RPMI7951 (cell line): Measurements from ENCODE around the gene DMWD. TPM values are rescaled to one million over a fixed set of nuclear protein-coding genes. Genes with fewer than 3 reads are reported as not detected.

Experiments
- DNase-seq: peaks from one replicate; pipeline ENCODE4 v3.0.0-alpha.2; 2012; ENCODE audit warnings: low read depth
- total RNA-seq: library from RNA; depleted of rRNA; stranded (reverse); fragments of >200 nt; shearing (Covaris generic); gene quantifications from 2 replicates; pipeline ENCODE4 v1.2.3, GENCODE V29; 2014; rRNA removed

The DMWD gene, protein sequence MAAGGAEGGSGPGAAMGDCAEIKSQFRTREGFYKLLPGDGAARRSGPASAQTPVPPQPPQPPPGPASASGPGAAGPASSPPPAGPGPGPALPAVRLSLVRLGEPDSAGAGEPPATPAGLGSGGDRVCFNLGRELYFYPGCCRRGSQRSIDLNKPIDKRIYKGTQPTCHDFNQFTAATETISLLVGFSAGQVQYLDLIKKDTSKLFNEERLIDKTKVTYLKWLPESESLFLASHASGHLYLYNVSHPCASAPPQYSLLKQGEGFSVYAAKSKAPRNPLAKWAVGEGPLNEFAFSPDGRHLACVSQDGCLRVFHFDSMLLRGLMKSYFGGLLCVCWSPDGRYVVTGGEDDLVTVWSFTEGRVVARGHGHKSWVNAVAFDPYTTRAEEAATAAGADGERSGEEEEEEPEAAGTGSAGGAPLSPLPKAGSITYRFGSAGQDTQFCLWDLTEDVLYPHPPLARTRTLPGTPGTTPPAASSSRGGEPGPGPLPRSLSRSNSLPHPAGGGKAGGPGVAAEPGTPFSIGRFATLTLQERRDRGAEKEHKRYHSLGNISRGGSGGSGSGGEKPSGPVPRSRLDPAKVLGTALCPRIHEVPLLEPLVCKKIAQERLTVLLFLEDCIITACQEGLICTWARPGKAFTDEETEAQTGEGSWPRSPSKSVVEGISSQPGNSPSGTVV
- total RNA-seq = 14.2 and 20.6 TPM in 2 replicates

DNA sequence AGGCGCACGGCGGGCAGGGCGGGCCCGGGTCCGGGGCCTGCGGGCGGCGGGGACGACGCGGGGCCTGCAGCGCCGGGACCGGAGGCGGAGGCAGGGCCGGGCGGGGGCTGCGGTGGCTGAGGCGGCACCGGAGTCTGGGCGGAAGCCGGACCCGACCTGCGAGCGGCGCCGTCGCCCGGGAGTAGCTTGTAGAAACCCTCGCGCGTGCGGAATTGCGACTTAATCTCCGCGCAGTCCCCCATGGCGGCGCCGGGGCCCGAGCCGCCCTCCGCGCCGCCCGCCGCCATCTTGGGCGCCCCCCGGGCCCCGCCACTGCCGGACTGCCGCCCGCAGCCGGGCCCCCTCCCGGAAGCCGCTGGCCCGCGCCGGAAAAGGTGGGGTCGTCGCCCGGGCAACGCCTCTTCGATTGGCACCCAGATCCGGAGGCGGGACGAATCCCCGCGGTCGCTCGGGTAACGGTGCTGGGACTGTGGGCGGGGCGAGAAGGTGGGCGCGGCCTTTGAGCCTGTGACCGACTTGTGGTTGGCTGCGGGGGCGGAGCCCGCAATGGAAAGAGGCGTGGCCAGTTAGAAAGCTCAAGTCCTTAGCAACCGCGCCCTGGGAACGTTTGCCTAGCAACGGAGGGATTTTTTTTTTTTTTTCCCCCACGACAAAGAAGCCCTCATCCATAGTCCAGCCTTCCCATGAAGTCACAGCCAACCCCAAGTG, at the start of gene DMWD:
Gene DMWD, minus strand, starts transcription at position 376 of the 708 bp plus-strand sequence. Its CDS starts 89 bp downstream, at position 287.
- peak; percentile 98 for DNase-seq

- DNase-seq = no peak
These were observed 49.6 kb upstream of the DMWD start for GRCh38 chr19:45842198-45842597.

DNA sequence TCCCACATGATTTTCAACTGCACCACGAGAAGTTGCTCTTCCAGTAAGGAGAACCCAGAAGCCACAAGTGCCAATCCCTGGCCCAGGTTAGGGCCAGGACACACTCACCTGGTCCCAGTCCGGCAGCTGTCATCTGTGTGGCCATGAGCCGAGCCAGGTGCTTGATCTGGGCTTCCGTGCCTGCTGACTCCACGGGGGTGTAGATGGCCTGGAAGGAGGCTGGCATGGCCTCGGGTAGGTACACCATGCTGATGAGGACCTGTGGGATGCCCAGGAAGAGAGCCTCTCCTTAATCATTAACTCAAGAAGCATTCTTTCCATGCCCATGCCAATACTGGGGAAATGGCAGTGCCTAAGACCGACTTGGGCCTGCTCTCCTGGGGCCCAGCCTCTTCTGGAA, 42.3 kb upstream of the DMWD start:
- no peak for DNase-seq

DNA sequence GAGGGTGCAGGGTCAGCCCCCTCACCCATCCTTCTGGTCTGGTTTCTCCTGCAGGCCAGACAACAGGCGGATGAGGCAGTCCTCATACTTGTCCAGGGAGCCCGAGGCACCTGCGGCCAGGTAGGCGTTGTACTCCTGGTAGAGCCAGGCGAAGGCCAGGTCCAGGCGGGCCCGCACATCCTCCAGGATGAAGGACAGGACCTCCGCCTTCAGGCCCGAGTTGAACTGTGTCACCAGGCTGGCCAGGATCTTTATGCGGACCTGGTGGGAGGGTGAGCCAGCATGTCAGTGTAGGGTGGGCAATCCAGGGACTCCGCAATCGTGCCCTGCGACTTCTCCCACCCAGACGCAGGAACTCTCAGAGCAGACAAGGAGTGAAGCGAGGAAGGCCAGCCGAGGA, 36.3 kb upstream of the DMWD start:
- no peak for DNase-seq

GRCh38 chr19:45828523-45828922, 35.9 kb upstream of the DMWD start:
- DNase-seq = no peak

GRCh38 chr19:45827459-45828093, 34.9 kb upstream of the DMWD start:
- no peak for DNase-seq

DNA sequence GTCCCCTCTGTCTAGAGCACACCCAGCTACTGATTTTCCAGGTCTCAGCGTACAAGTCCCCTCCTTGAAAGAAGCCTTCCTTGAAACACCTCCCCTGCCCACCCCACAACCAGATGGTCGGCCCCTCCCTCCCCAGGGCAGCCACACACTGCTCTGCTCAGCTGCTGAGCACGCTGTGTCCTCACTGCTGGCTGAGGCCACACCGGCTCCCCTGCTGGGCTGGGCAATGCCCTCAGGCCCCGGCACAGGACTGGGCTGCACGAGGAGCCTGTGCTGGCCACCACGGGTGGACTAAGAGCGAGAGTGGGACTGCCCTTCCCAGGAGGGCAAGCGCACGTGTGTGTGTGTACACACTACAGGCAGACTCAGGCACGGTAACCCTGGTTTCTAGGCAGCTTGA, 34.3 kb upstream of the DMWD start:
- no peak for DNase-seq

- no peak for DNase-seq
These were observed 33.6 kb upstream of the DMWD start for GRCh38 chr19:45825917-45826893.

GRCh38 chr19:45825263-45825605, 32.6 kb upstream of the DMWD start:
- DNase-seq = no peak

DNA sequence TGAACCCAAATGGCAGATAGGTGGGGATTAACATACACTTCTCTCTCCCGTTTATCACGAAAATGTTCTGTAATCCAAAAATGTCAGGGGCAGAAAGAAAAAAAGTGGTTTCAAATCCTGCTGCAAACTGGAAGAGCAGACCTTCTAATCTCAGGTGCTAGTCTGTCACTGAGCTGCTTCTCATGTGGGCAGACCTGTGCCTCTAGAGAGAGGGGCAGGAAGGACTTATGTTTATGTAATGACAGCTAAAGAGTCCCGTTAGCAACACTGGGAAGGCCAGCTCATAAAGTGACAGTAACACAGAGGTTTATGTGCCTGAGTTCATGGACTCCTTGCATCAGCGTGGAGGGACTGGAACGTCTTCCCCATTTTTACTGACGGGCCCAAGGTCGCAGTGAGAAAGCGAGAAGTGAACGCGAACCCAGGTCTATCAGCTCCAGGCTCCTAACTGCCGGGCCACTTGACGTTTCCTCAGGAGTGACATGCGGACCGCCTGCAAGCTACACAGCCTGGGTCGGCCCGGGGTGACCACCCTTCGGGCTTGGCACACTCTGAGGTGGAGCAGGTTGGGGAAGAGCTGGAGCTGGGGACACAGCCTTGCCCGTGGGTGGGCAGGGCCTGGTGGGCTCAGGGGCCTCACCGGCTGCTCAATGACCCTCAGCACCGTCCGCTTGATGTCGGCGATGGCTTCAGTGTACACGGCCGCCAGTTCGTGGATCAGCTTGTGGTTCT, 32.1 kb upstream of the DMWD start:
- DNase-seq = no peak

DNA sequence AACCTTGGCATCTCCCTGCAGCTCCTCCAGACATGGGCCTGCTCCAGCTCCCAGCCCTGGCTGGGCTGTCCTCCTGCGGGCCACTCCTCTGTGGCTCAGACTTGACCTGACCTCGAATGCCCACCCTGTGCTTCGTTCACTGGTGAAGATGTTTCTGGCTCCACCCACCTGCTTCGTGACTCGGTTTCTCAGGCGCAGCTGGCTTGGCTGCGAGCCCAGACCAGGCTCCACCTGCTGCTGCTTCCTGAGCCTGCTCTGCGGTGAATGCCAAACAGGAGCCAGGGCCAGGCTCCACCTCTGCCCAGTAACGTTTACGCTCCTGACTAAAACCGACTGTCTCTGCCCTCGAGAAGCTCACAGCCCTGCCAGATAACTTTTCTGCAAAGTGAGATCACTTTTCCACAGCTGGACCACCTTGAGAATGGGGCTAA, 31.4 kb upstream of the DMWD start:
- no peak for DNase-seq

GRCh38 chr19:45823182-45823581, 30.5 kb upstream of the DMWD start:
- DNase-seq = no peak

DNA sequence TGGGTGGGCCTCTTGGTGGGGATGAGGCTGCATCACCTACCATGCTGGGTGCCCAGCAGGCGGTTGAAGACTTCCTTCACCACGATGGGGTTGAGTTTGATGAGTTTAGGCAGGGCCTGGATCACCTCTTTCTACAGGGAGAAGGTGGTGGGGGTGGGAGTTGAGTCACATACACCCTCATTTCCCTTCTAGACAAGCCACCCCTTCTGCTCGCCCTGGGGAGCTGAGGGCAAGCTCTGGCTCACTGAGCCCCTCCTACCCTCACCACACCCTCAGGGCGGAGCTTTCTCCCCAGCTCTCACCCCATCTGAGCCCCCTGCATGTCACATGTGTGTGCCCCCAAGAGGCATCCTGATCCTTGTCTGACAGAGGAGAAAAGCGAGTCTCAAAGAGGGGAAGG, 30.1 kb upstream of the DMWD start:
- no peak for DNase-seq

- DNase-seq = no peak
These were observed 28.9 kb upstream of the DMWD start for GRCh38 chr19:45821570-45821969.

- DNase-seq = no peak
These were observed 28.5 kb upstream of the DMWD start for GRCh38 chr19:45821103-45821521.

GRCh38 chr19:45820413-45821102, 27.9 kb upstream of the DMWD start:
- DNase-seq = no peak

- DNase-seq = no peak
These were observed 27.1 kb upstream of the DMWD start for GRCh38 chr19:45819769-45820168.

GRCh38 chr19:45817725-45818301, 25.2 kb upstream of the DMWD start:
- peak; percentile 48 for DNase-seq

DNA sequence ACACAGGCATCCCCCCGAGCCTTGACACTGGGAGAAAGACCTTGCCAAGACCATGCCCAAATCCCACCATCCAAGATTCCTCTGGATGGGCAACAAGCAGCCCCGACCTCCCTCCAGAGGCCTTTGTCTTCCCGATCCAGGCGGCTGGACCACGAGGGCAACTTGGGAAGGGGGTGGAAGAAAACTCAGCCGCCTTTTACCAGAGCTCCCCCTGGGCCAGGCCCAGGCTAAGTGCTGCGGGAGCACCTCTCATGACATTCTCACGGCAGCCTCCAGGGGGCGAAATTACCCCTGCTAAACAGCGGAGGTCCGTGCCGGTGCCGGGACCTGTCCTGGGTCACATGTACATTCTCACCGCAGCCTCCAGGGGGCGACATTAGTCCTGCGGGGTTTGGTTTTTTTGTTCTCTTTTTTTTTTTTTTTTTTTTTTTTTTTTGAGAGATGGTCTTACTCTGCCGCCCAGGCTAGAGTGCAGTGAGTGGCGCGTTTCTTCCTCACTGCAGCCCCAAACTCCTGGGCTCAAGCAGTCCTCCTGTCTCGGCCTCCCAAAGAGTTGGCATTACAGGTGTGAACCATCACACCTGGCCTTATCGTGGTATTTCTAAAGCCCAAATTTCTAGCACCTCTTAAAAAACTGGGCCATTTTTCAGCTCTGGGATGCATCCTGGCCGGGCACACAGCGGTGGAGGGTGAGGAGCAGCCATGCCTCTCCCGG, 24.5 kb upstream of the DMWD start:
- DNase-seq = peak; percentile 84
